GM12892 (cell line): ENCODE data around the gene MYO7B.
"Not testable (repeated sequence)": the region's sequence is repeated elsewhere in the genome, so short reads cannot be mapped to it uniquely, and the experiment has no call there.

Source experiments
- DNase-seq: peaks from one replicate; pipeline ENCODE4 v3.0.0; 2011; ENCODE audit not compliant: insufficient read length
- FAIRE-seq: peaks from 2 replicates; lab custom pipeline; 2011; peaks lifted over from hg19 to GRCh38; lab: Jason Lieb, UNC
- POLR2A ChIP-seq: IDR thresholded peaks from 2 replicates; pipeline ENCODE4 v1.6.1; 2011; ENCODE audit warnings: low read depth, low read length, control low read depth
- POLR2AphosphoS5 ChIP-seq: IDR thresholded peaks from 2 replicates; pipeline ENCODE4 v1.6.1; 2011; ENCODE audit warnings: low read depth, low read length, control low read depth
- TAF1 ChIP-seq: IDR thresholded peaks from 2 replicates; pipeline ENCODE4 v1.6.1; 2011; ENCODE audit warnings: low read depth, mild to moderate bottlenecking, control low read depth, low read length, borderline replicate concordance

MYO7B gene

DNA sequence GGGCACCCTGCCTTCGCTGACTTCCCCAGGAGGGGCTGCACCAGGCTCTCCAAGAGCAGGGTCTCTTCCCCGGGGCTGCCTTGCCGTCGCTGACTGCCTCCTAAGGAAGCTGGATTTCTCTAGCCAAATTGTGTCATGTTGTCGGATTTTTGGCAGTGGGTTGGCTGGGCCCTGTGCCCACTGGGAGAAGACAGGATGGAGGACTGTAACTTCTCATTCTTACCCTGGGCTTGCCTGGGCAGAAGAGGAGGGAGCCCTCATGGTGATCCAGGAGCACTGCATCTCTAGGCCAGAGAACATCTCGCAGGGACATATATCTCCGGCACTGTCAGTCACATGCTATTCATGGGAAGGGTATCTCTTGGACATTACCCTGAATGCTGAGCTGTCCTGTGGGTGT is 6.3 kb downstream of the MYO7B start:
- no peak for FAIRE-seq
- DNase-seq = no peak
- TF ChIP-seq POLR2AphosphoS5 (no peak), POLR2A (no peak), TAF1 (no peak)

DNA sequence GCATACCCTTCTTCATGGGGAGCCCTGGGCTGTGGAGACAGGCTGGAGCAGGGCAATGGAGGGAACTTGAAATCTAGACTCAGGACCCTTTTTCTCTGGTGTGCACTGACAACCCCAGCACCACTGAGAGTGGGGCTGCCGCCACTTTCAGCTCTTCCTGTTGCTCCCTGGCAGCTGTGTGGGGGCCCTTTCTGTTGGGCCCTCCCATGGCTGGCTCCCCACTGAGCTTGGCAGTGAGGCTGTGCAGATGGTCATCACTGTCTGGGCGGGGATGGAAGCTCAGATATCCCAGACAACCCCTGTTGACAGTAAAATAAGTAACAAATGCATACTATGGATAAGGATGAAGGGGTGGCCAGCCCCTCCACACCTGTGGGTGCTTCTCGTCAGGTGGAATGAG is 6.7 kb downstream of the MYO7B start:
- DNase-seq = no peak
- TF ChIP-seq POLR2AphosphoS5 = no peak
- TF ChIP-seq TAF1 = no peak
- TF ChIP-seq POLR2A = no peak
- FAIRE-seq = no peak

DNA sequence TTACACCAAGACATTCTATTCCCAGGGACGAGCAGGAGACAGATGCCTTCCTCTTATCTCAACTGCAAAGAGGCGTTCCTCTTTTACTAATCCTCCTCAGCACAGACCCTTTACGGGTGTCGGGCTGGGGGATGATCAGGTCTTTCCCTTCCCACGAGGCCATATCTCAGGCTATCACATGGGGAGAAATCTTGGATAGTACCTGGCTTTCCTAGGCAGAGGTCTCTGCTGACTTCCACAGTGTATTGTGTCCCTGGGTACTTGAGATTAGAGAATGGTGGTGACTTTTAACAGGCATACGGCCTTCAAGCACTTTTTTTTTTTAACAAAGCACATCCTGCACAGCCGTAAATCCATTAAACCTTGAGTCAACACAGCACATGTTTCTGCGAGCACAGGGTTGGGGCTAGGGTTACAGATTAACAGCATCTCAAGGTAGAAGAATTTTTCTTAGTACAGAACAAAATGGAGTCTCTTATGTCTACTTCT is 7.6 kb downstream of the MYO7B start:
- not testable (repeated sequence) for DNase-seq, FAIRE-seq

DNA sequence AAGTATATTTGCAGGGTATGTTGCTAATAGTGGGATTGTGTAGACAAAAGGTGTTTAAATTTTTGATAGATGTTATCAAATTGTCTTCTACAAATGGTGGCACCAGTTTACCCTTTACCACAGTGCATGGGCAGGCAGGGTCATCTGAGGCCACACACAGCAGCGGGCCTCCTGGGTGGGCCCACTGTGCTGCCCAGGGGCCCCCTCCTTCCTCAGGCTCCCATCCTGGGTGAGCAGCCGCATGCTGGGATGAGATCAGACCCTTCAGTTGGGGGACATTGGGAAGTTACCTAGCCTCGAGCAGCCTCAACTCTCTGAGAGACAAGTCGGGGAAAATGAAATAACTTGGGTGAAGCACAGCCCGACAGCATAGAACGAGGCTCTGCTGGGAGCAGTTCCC is 9.7 kb downstream of the MYO7B start:
- no peak for FAIRE-seq
- DNase-seq = no peak
- TF ChIP-seq POLR2AphosphoS5 = no peak
- no peak for TF ChIP-seq TAF1
- no peak for TF ChIP-seq POLR2A

DNA sequence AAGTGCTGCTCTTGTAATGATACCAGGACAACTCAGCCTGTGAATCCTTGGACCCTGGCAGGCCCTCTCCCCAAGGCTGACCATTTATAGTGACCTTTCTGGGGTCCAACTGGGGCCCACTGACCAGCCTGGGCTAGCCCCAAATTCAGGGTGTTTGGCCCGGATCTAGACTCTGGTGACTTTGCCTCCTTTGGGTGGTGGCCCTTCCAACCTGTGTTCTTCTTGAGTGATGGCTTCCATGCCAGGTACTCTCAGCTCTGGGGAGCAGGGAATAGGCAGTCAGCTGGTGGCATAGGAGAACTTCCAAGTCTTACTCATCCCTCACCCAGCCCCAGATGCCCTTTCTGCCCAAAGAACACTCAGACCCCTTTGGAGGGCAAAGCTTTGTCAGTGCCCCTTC is 10.3 kb downstream of the MYO7B start:
- no peak for TF ChIP-seq TAF1
- no peak for TF ChIP-seq POLR2AphosphoS5
- TF ChIP-seq POLR2A = no peak
- FAIRE-seq (no peak), DNase-seq (no peak)

DNA sequence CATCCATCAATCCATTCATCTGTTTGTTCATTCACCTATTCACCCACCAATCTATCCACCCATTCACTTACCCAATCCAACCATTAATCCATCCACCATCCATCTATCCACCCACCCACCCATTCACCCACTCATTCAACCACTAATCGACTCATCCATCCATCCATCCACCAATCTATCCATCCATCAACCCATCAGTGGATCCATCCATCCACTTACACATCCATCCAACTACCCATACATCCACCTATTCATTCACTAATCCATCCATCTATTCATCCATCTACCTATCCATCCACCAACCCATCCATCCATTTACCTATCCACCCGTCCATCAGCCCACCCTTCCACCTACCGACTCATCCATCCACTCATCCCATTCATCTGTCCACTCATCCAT is 11.3 kb downstream of the MYO7B start:
- TF ChIP-seq POLR2A (no peak), POLR2AphosphoS5 (no peak), TAF1 (no peak)
- no peak for FAIRE-seq
- no peak for DNase-seq

DNA sequence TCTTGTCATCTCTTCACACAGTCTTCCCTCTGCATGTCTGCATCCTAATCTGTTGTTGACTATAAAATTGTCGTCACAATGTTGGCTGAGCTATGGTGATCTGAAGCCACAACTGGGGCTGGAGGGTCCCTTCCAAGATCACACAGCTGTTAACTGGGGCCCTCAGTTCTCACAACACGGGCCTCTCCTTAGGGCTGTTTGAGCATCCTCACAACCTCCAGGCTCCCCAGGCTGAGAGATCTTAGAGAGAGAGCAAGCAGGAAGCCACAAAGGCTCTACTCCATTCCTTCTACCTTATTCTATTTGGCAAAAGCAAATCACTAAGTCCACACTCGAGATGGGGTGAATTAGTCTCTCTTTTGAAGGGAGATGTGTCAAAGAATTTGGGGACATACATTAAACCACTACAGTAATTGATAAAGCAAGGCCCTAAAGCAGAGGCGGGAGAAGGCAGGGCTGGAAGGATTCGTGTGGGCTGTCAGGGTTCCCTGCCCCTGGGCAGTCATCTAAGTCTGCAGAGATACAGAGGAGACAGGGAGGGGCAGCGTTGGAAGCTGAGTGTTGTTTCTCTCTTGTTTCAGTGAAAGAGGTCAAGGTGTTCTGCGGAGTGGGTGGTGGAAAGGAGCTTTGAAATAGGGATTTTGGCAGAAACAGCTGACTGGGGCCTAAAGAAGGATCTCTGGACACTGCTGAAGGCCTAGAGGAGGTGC is 15.9 kb downstream of the MYO7B start:
- no peak for TF ChIP-seq TAF1
- TF ChIP-seq POLR2AphosphoS5 = no peak
- TF ChIP-seq POLR2A = no peak
- FAIRE-seq (no peak), DNase-seq (no peak)

DNA sequence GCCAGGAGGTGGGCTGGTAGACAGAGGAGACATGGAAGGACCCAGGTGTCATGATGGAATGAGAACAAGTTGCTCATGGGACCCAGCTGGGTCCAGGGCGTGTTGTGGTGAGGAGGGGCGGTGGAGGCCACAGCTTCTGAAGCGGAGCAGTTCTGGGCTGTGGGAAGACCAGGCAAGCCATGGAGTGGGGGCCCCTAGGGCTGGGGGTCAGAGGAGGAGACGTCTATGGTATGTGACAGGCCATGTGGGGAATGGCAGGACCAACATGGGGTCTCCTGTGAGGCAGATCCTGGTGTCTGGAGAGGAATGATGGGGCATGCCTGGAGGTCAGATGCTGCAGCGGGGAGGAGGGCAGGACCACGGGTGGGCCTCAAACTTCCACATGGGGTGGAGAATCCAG is 16.9 kb downstream of the MYO7B start:
- no peak for TF ChIP-seq TAF1
- TF ChIP-seq POLR2A = no peak
- TF ChIP-seq POLR2AphosphoS5 = no peak
- no peak for FAIRE-seq
- DNase-seq = no peak

DNA sequence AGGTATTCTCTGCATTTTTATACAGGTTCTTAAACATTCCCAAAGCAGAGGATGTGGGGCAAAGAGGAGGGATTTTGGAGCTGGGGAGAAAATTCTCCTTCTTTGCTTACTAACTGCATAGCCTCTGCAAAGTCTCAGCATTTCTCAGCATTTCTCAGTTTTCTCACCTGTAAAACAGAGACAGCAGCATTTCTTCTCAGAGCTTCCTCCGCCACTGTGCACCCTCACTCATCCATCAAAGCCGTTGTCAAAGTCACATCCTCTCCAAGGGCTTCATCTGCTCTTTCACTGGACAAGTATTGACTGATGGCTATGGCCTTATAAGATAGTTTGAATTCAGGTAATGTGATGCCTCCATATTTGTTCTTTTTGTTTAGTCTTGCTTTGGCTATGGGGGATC is 17.4 kb downstream of the MYO7B start:
- TF ChIP-seq POLR2AphosphoS5 (no peak), POLR2A (no peak), TAF1 (no peak)
- FAIRE-seq (no peak), DNase-seq (no peak)

DNA sequence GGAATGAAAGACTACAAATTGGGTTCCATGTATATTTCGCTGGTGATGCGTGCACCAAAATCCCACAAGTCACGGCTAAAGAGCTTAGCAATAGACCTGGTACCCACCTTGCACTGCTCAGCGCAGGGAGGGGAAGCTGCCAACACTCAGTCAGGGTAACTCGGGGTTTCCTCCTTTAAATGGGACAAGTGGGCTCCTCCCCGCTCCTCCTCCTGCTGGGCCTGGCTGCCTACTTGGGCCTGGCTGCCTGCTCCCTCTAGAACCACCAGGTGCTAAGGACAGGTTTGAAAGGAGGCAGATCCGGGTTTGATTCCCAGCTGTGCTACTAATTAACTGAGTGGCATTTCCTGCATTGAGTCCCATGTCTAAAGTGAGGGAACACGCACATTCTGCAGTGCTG is 23.4 kb downstream of the MYO7B start:
- DNase-seq = no peak
- TF ChIP-seq POLR2A = no peak
- TF ChIP-seq POLR2AphosphoS5 = no peak
- FAIRE-seq = no peak

DNA sequence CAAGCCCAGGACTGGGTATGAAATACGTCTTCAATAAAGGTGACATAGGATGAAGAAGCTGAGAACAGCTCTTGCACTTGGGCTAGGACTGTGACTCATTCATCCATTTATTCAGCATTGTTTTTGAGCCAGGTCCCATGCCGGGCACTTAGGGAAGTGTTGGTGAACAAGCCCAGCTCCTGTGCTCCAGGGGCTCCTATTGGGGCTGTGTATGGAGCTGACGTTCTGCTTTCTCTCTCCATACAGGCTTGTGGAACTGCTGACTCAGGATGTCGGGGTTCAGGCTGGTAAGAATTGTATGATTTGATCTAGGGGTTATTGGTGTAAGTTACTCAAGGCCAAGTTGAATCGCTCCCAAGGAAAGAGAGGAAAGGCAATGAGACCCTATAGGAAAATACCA is 24.0 kb downstream of the MYO7B start:
- no peak for DNase-seq
- no peak for FAIRE-seq
- TF ChIP-seq POLR2A (no peak), POLR2AphosphoS5 (no peak), TAF1 (no peak)

DNA sequence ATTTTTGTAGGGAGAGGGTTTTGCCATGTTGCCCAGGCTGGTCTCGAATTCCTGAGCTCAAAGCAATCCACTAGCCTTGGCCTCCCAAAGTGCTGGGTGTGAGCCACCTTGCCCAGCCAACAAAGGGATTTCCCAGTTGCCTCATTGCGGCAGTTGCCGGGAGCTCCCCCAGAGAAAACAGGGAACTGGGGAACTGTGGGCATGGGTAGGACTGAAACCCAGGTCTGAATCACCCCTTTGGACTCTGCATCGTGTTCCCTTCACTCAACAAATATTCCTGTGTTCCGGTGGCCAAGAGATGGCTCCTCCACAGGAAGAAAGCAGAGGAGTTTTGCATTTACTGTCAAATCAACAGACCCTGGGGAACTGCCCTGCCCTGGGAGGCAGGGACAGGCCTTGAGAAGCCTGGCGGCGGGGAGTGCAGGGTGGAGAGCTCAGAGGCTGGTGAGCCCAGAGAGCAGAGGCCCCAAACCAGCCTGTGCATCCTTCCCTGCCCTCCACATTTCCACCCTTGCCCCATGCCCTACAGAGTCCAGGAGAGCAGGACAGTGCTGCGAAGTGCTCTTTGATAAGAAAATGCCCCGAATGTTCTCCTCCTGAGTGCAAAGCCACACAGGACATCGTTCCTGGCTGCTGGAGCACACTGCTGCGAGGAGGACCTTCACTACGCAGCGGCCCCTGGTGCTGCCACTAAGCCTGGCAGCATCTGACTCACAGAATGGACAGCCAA is 24.9 kb downstream of the MYO7B start:
- no peak for FAIRE-seq
- no peak for TF ChIP-seq POLR2AphosphoS5
- no peak for TF ChIP-seq TAF1
- TF ChIP-seq POLR2A = no peak
- DNase-seq = no peak
